H1 (cell line): ENCODE measurements around the gene OCEL1. TPM values are rescaled to one million over a fixed set of nuclear protein-coding genes. Genes with fewer than 3 reads are reported as not detected.

Experiments
- CTCF ChIA-PET: fragments of 300-600 bp; sonication (Branson Sonifier 250); formaldehyde crosslinking; loops from one replicate; lab custom pipeline; 2021; ENCODE audit not compliant: partially characterized antibody; lab: Charles Lee
- POLR2A ChIA-PET: fragments of 300-600 bp; sonication (Branson Sonifier 250); formaldehyde crosslinking; loops from one replicate; lab custom pipeline; 2021; ENCODE audit warnings: inconsistent platforms; ENCODE audit not compliant: partially characterized antibody; lab: Charles Lee
- DNase-seq, 2 experiments: peaks; one replicate each; pipeline versions ENCODE4 v3.0.0 to v3.0.0-alpha.2; 2010 to 2022; ENCODE audit warnings: low spot score in 2 of 2, low read depth in 1 of 2, mixed read lengths in 1 of 2
- FAIRE-seq: peaks from 2 replicates; lab custom pipeline; 2011; peaks lifted over from hg19 to GRCh38; lab: Jason Lieb, UNC
- H2AFZ ChIP-seq: 2 replicates; pipeline ENCODE4 v1.8.1; 2012; ENCODE audit warnings: low read length, inconsistent platforms
- H2AK5ac ChIP-seq: 2 replicates; pipeline ENCODE4 v1.6.1; 2013; ENCODE audit warnings: low read depth, low read length
- H2BK120ac ChIP-seq: replicated peaks from 2 replicates; pipeline ENCODE3; 2013; ENCODE audit warnings: low read depth, low read length, inconsistent platforms
- H2BK12ac ChIP-seq: 2 replicates; pipeline ENCODE4 v1.6.1; 2013; ENCODE audit warnings: low read depth, low read length
- H2BK15ac ChIP-seq: 2 replicates; pipeline ENCODE4 v1.6.1; 2013; ENCODE audit warnings: low read length
- H2BK20ac ChIP-seq: 2 replicates; pipeline ENCODE4 v1.6.1; 2013; ENCODE audit warnings: low read length
- H2BK5ac ChIP-seq: 2 replicates; pipeline ENCODE4 v1.6.1; 2013; ENCODE audit warnings: low read depth, low read length
- H3K14ac ChIP-seq: 2 replicates; pipeline ENCODE4 v1.6.1; 2013; ENCODE audit warnings: inconsistent platforms; ENCODE audit not compliant: insufficient read length
- H3K18ac ChIP-seq: 2 replicates; pipeline ENCODE4 v1.6.1; 2013; ENCODE audit warnings: low read length; ENCODE audit errors: extremely low read depth
- H3K23ac ChIP-seq: 2 replicates; pipeline ENCODE4 v1.6.1; 2013; ENCODE audit warnings: inconsistent platforms; ENCODE audit not compliant: insufficient read length
- H3K23me2 ChIP-seq: 2 replicates; pipeline ENCODE4 v1.6.1; 2013; ENCODE audit warnings: low read depth, low read length
- H3K27ac ChIP-seq: 2 replicates; pipeline ENCODE4 v1.6.1; 2011; ENCODE audit warnings: low read depth, low read length, inconsistent platforms
- H3K27me3 ChIP-seq, 4 experiments: replicated peaks in 1 of 4; 1 replicate in 1 of 4; 2 replicates in 3 of 4; pipeline versions ENCODE4 v1.6.1 to v1.8.1; 2011 to 2013; ENCODE audit warnings: low read length in 3 of 4, mild to moderate bottlenecking in 3 of 4, inconsistent platforms in 2 of 4, mixed read lengths in 2 of 4, moderate library complexity in 1 of 4; ENCODE audit not compliant: control insufficient read depth in 3 of 4, insufficient read depth in 3 of 4; ENCODE audit errors: extremely low read depth in 1 of 4
- H3K36me3 ChIP-seq, 4 experiments: 2 replicates each; pipeline versions ENCODE4 v1.6.1 to v1.8.1; 2011 to 2013; ENCODE audit warnings: mild to moderate bottlenecking in 4 of 4, low read length in 3 of 4, moderate library complexity in 2 of 4, control low read depth in 1 of 4, inconsistent platforms in 1 of 4; ENCODE audit not compliant: insufficient read depth in 4 of 4, control insufficient read depth in 2 of 4
- H3K4ac ChIP-seq: replicated peaks from 2 replicates; pipeline ENCODE3; 2013; ENCODE audit warnings: low read length, low read depth, mixed read lengths, inconsistent platforms; ENCODE audit not compliant: insufficient read length
- H3K4me1 ChIP-seq, 4 experiments: replicated peaks in 1 of 4; 1 replicate in 1 of 4; 2 replicates in 3 of 4; pipeline versions ENCODE4 v1.6.1 to v1.8.1; 2011 to 2013; ENCODE audit warnings: low read length in 3 of 4, inconsistent platforms in 2 of 4, mixed read lengths in 1 of 4; ENCODE audit not compliant: insufficient read depth in 4 of 4, control insufficient read depth in 3 of 4
- H3K4me2 ChIP-seq, 2 experiments: 2 replicates each; pipeline versions ENCODE4 v1.6.1 to v1.8.1; 2011 to 2013; ENCODE audit warnings: low read depth in 2 of 2, low read length in 2 of 2, control low read depth in 1 of 2, inconsistent platforms in 1 of 2, mild to moderate bottlenecking in 1 of 2; ENCODE audit not compliant: insufficient read depth in 1 of 2
- H3K4me3 ChIP-seq, 4 experiments: fragments of 200-600, 300-600 bp in 1 of 4; sonication (generic), shearing (Covaris generic), sonication (Bioruptor Twin) in 1 of 4; 2 replicates each; pipeline versions ENCODE4 v1.5.1 to v1.8.1; 2011 to 2016; ENCODE audit warnings: low read length in 4 of 4, low read depth in 3 of 4, control low read depth in 2 of 4, inconsistent platforms in 2 of 4, mild to moderate bottlenecking in 2 of 4, mixed read lengths in 1 of 4, moderate library complexity in 1 of 4; ENCODE audit not compliant: insufficient read depth in 2 of 4; ENCODE audit errors: extremely low read depth in 1 of 4
- H3K56ac ChIP-seq: replicated peaks from 2 replicates; pipeline ENCODE3; 2013; ENCODE audit warnings: low read depth, mild to moderate bottlenecking, mixed read lengths, low read length, inconsistent platforms; ENCODE audit not compliant: insufficient read length
- H3K79me1 ChIP-seq: 2 replicates; pipeline ENCODE4 v1.6.1; 2013; ENCODE audit warnings: low read depth, low read length, control low read depth
- H3K79me2 ChIP-seq, 2 experiments: 2 replicates each; pipeline versions ENCODE4 v1.6.1 to v1.8.1; 2012 to 2013; ENCODE audit warnings: low read length in 2 of 2, mild to moderate bottlenecking in 2 of 2, inconsistent platforms in 1 of 2; ENCODE audit not compliant: insufficient read depth in 2 of 2, control insufficient read depth in 1 of 2
- H3K9ac ChIP-seq, 4 experiments: replicated peaks in 1 of 4; 1 replicate in 1 of 4; 2 replicates in 3 of 4; pipeline versions ENCODE4 v1.6.1 to v1.8.1; 2011 to 2013; ENCODE audit warnings: low read depth in 3 of 4, low read length in 3 of 4, control low read depth in 2 of 4, mild to moderate bottlenecking in 2 of 4, moderate library complexity in 2 of 4, inconsistent platforms in 1 of 4; ENCODE audit errors: extremely low read depth in 1 of 4
- H3K9me3 ChIP-seq, 2 experiments: 2 replicates each; pipeline versions ENCODE4 v1.6.1 to v1.8.1; 2012 to 2013; ENCODE audit warnings: mild to moderate bottlenecking in 2 of 2, moderate library complexity in 2 of 2, control low read depth in 1 of 2, inconsistent platforms in 1 of 2, low read depth in 1 of 2, low read length in 1 of 2, mixed read lengths in 1 of 2; ENCODE audit not compliant: insufficient read depth in 2 of 2
- H4K20me1 ChIP-seq, 2 experiments: replicated peaks in 1 of 2; 2 replicates each; pipeline versions ENCODE3 to v1.8.1; 2011 to 2013; ENCODE audit warnings: inconsistent platforms in 2 of 2, low read length in 2 of 2, mild to moderate bottlenecking in 1 of 2; ENCODE audit not compliant: insufficient read depth in 2 of 2, control insufficient read depth in 1 of 2
- H4K5ac ChIP-seq: 2 replicates; pipeline ENCODE4 v1.6.1; 2013; ENCODE audit warnings: low read length, low read depth, mixed read lengths, inconsistent platforms; ENCODE audit not compliant: insufficient read length
- H4K8ac ChIP-seq: 2 replicates; pipeline ENCODE4 v1.8.0; 2013; ENCODE audit warnings: mild to moderate bottlenecking, moderate library complexity, low read length, inconsistent platforms; ENCODE audit not compliant: insufficient read depth; ENCODE audit errors: extremely low read depth
- H4K91ac ChIP-seq: replicated peaks from 2 replicates; pipeline ENCODE3; 2013; ENCODE audit warnings: low read length, mixed read lengths, inconsistent platforms; ENCODE audit not compliant: insufficient read length
- FOSL1 ChIP-seq: IDR thresholded peaks from 2 replicates; pipeline ENCODE4 v1.6.1; 2011; ENCODE audit warnings: mild to moderate bottlenecking, low read depth, low read length, moderate library complexity; ENCODE audit not compliant: insufficient read depth
- HDAC6 ChIP-seq: IDR thresholded peaks from one replicate; pipeline ENCODE4 v1.7.1; 2012; ENCODE audit warnings: low read depth, mild to moderate bottlenecking, inconsistent platforms, low read length, moderate library complexity
- SP1 ChIP-seq: IDR thresholded peaks from 2 replicates; pipeline ENCODE4 v1.6.1; 2011; ENCODE audit warnings: low read depth, low read length
- USF2 ChIP-seq: IDR thresholded peaks from 2 replicates; pipeline ENCODE4 v1.6.1; 2011; ENCODE audit warnings: low read length, improper control_type of control experiment
- WGBS, 2 experiments: shearing (Covaris generic) in 1 of 2; methylation state at CpG; one replicate each; pipeline versions ENCODE4 v1.1.6 to v1.1.7; 2013 to 2015; ENCODE audit warnings: low lambda C conversion rate in 2 of 2, mixed read lengths in 2 of 2, inconsistent platforms in 1 of 2, low coverage in 1 of 2, missing lambda C conversion rate in 1 of 2; ENCODE audit not compliant: insufficient replicate concordance in 2 of 2, insufficient coverage in 1 of 2, insufficient read length in 1 of 2; ENCODE audit errors: extremely low coverage in 1 of 2, missing lambda C conversion rate in 1 of 2; 5-methylcytosine and 5-hydroxymethylcytosine counted together
- polyA plus RNA-seq, 7 experiments: library from polyadenylated mRNA; depleted of rRNA in 3 of 7; stranded (reverse) in 5 of 7; unstranded in 2 of 7; fragments of >200 nt in 5 of 7; fragments of 200-250 nt in 2 of 7; gene quantifications; 1 replicate in 5 of 7; 2 replicates in 1 of 7; 4 replicates in 1 of 7; pipeline versions ENCODE4 v1.2.1 to v1.2.3, GENCODE V29; 2011 to 2013; ENCODE audit warnings: missing spikeins in 2 of 7, mixed read lengths in 2 of 7
- total RNA-seq: library from RNA; stranded (reverse); fragmentation: NEBNext Ultra II Directional; extraction: Animal tissue kit (Norgen Biotek cat#: 25700); gene quantifications from 2 replicates; pipeline ENCODE4 v1.2.1, GENCODE V29; 2021

Gene OCEL1
- total and polyA plus RNA-seq, 2 of the 8 experiments (the other 6 are each of a cell fraction or from before 2014, with no cell fraction given), result 13.3 to 32.6 TPM

GRCh38 chr19:17236811-17237543, 11.0 kb downstream of the OCEL1 start:
- H3K27me3 ChIP-seq, result no peaks in the 10 kb centered on the region
- peak overlapping the region in 1 of 4 experiments; percentile 45; a peak in 1 of 8 replicates for H3K4me3 ChIP-seq
- H3K4me1 ChIP-seq, result peaks cover 3 to 11% (median 7%) of the 10 kb centered on the region in 4 experiments
- H3K14ac ChIP-seq, result no peak overlapping the region
- H2AFZ ChIP-seq, result no peak overlapping the region
- H2BK12ac ChIP-seq, result peak overlapping the region; percentile 60; the same call in 1 of the 2 replicates
- no peak overlapping the region for H4K5ac ChIP-seq
- no peak overlapping the region for H3K27ac ChIP-seq
- H2BK20ac ChIP-seq, result peak overlapping the region; percentile 48; the same call in 1 of the 2 replicates
- H3K36me3 ChIP-seq, result peaks cover 6 to 28% (median 9%) of the 10 kb centered on the region in 4 experiments
- peaks cover 4% of the 10 kb centered on the region; the same call in 1 of the 2 replicates for H3K23me2 ChIP-seq
- no peak overlapping the region for H3K9ac ChIP-seq
- H3K4ac ChIP-seq, result no peak overlapping the region
- FAIRE-seq, result no peak
- no peak for DNase-seq
- H3K23ac ChIP-seq, result no peak overlapping the region
- ChIA-PET POLR2A (interaction anchor here (1.0 to 12.3 kb wide), 13 partner anchors 6 to 84 kb away, joined by 3 to 118 read pairs (median 5); partner anchors contain the start of genes ANKLE1, NR2F6, OCEL1 and USE1), CTCF (interaction anchor here (0.6 to 1.8 kb wide), 10 partner anchors 9 to 1014 kb away, joined by 3 to 6 read pairs (median 3); no protein-coding TSS in a partner anchor)
- H3K79me1 ChIP-seq, result peaks cover 18% of the 10 kb centered on the region
- H3K18ac ChIP-seq, result no peak overlapping the region; the same call in 1 of the 2 replicates
- peaks cover 12 to 51% of the 10 kb centered on the region in 2 experiments; a peak in 3 of 4 replicates for H3K79me2 ChIP-seq
- H4K8ac ChIP-seq, result no peak overlapping the region; the same call in 1 of the 2 replicates
- H2BK120ac ChIP-seq, result no peak overlapping the region
- peak overlapping the region; percentile 70 for H4K91ac ChIP-seq
- H2AK5ac ChIP-seq, result no peak overlapping the region
- H4K20me1 ChIP-seq, result peaks cover 15 to 21% of the 10 kb centered on the region in 2 experiments
- H3K56ac ChIP-seq, result no peak overlapping the region
- no peak overlapping the region for H2BK15ac ChIP-seq
- no peaks in the 10 kb centered on the region for H3K9me3 ChIP-seq
- TF ChIP-seq SP1 (no peak), HDAC6 (no peak), FOSL1 (no peak), USF2 (no peak)
- 87% methylated on average over 16 of the region's 18 CpGs; no CpG with 5 or more reads in 1 of the 2 experiments for WGBS, 2 experiments
- H3K4me2 ChIP-seq, result peak overlapping the region in 1 of 2 experiments; percentile 92; a peak in 1 of 4 replicates
- peak overlapping the region; percentile 93 for H2BK5ac ChIP-seq
